ENCODE data around the gene ABI1.

The ABI1 gene

GRCh38 chr10:26854524-26854923 is 6.2 kb downstream of the ABI1 start:
- DNase-seq, result no peak

GRCh38 chr10:26844396-26844975 is 16.3 kb downstream of the ABI1 start:
- DNase-seq, result no peak

GRCh38 chr10:26843736-26844135 is 17.0 kb downstream of the ABI1 start:
- DNase-seq, result no peak

GRCh38 chr10:26841733-26842317 is 18.9 kb downstream of the ABI1 start:
- no peak for DNase-seq

- DNase-seq, result no peak
Observed at GRCh38 chr10:26840938-26841732, 19.6 kb downstream of the ABI1 start.

GRCh38 chr10:26839966-26840627 is 20.7 kb downstream of the ABI1 start:
- no peak for DNase-seq

GRCh38 chr10:26837139-26837538 is 23.6 kb downstream of the ABI1 start:
- no peak for DNase-seq

- DNase-seq, result no peak
Observed at GRCh38 chr10:26835025-26835424, 25.7 kb downstream of the ABI1 start.

- DNase-seq, result no peak
Observed at GRCh38 chr10:26832960-26833359, 27.8 kb downstream of the ABI1 start.

GRCh38 chr10:26831936-26832335 is 28.8 kb downstream of the ABI1 start:
- no peak for DNase-seq

GRCh38 chr10:26829810-26830515 is 30.8 kb downstream of the ABI1 start:
- DNase-seq, result no peak

GRCh38 chr10:26824015-26824690 is 36.6 kb downstream of the ABI1 start:
- DNase-seq, result no peak

- no peak for DNase-seq
Observed at GRCh38 chr10:26821699-26822570, 38.8 kb downstream of the ABI1 start.

- DNase-seq, result no peak
Observed at GRCh38 chr10:26815500-26815899, 45.3 kb downstream of the ABI1 start.

GRCh38 chr10:26810435-26811026 is 50.2 kb downstream of the ABI1 start:
- DNase-seq, result no peak

GRCh38 chr10:26809973-26810372 is 50.8 kb downstream of the ABI1 start:
- no peak for DNase-seq

- no peak for DNase-seq
Observed at GRCh38 chr10:26807532-26807931, 53.2 kb downstream of the ABI1 start.

- no peak for DNase-seq
Observed at GRCh38 chr10:26806557-26806956, 54.2 kb downstream of the ABI1 start.

- no peak for DNase-seq
Observed at GRCh38 chr10:26805567-26806245, 55.1 kb downstream of the ABI1 start.

Measured in activated CD4-positive, CD25-positive, alpha-beta regulatory T cell treated with anti-CD3 and anti-CD28 coated beads, Interleukin-2, amount 50 U/mL, for 72 hours (primary cell).